ENCODE data around the gene ROR2.

DNA sequence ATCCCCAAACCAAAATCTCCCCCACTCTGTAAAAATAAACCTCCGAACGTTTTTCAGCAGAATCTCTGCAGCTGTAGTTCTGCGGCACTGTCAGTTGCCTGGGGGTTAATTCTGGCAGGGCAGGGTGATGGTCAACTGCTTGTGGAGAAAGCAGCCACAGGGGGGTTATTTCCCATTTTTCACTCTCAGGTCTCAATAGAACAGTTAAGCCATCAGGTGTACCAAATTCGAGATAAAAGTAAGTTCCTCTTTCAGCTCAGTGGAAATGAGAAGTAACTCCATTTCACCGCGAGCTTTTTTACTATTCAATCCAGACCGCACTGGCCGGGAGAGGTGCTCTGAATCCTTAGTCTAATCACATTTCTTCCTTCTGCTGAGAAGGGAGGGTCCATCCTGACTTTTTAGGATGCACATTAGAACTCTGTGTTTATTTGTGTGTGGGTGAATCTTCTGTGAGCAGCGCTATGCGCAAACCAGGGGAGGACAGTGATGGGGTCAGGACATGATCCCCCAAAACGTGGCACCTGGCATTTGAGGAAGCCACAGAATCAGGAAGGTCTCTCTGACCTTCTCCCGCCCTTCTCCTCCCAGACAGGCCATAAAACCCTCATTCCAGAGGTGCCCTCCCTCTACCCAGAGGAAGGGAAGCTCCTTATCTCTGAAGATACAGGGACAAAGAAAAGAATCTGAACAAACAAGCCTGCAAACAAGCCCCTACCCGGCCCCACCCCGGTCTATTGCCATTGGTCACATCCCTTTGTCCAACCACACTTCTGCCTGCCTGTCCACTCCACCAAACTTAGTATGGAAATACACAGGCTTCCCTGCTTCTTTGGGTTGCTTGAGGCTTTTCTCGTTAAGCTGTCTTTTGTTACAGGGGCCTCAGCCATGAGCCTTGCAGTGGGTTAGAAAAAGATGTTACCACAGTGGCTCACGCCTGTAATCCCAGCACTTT, 229.0 kb downstream of the ROR2 start:
- TF ChIP-seq POLR2A (IDR thresholded peaks at IDR 0.05), result no peak
- TF ChIP-seq, protein P1, sequence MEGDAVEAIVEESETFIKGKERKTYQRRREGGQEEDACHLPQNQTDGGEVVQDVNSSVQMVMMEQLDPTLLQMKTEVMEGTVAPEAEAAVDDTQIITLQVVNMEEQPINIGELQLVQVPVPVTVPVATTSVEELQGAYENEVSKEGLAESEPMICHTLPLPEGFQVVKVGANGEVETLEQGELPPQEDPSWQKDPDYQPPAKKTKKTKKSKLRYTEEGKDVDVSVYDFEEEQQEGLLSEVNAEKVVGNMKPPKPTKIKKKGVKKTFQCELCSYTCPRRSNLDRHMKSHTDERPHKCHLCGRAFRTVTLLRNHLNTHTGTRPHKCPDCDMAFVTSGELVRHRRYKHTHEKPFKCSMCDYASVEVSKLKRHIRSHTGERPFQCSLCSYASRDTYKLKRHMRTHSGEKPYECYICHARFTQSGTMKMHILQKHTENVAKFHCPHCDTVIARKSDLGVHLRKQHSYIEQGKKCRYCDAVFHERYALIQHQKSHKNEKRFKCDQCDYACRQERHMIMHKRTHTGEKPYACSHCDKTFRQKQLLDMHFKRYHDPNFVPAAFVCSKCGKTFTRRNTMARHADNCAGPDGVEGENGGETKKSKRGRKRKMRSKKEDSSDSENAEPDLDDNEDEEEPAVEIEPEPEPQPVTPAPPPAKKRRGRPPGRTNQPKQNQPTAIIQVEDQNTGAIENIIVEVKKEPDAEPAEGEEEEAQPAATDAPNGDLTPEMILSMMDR (IDR thresholded peaks at IDR 0.05), result no peak

Data from uterus (tissue), 2 donors.